Measurements from ENCODE around the gene SH2D6.
A peak's percentile ranks its signal among the peaks of the same experiment; 100 is the strongest.
"Not testable (repeated sequence)": the region's sequence is repeated elsewhere in the genome, so short reads cannot be mapped to it uniquely, and the experiment has no call there.

SH2D6 gene

GRCh38 chr2:85418132-85419008 lies at the start of gene SH2D6:
Gene SH2D6 (plus strand): TSS chr2:85418714. CDS start chr2:85429466, 10,752 bp downstream.
- DNase-seq, result peak; percentile 73

- no peak for DNase-seq
Measured at GRCh38 chr2:85368921-85369320, 49.6 kb upstream of the SH2D6 start.

- DNase-seq, result no peak
Measured at GRCh38 chr2:85369500-85369899, 49.0 kb upstream of the SH2D6 start.

GRCh38 chr2:85371045-85371444 lies 47.5 kb upstream of the SH2D6 start:
- no peak for DNase-seq

DNA sequence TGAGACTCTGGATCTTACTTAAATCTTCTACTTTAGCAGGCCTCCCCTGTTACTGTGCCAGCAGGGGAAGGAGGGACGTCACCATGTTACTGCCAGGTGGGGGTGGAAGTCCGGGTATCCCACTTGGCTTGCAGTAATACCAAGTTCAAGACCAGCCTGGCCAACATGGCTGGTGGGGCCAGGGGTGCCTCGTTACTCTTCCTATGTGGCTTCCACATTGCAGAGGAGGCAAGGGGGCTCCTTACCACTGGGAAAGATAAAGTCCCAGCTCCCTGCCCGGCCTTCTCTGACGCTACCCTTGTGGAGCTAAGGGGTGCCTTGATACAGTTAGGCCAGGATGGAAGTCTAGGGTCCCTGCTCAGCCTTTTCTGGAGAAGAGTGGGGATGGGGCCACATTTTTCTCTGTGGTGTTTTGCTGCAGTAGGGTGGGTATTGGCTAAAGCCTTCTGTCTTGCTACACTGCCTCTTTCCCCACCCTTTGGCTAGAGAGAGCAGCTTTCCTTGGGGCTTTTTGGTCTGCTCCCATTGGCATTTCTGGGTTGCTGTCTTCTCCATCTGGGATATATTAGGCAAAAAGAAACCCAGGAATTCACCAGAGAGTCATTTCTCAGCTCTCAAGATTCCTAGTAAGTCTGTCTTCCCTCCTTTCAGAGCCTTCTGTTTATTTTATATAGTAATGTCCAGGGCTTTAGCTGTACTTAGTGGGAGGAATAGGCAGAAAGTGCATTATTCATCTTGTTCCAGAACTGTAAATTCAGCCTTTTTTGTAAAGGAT lies 42.0 kb upstream of the SH2D6 start:
- no peak for DNase-seq

DNA sequence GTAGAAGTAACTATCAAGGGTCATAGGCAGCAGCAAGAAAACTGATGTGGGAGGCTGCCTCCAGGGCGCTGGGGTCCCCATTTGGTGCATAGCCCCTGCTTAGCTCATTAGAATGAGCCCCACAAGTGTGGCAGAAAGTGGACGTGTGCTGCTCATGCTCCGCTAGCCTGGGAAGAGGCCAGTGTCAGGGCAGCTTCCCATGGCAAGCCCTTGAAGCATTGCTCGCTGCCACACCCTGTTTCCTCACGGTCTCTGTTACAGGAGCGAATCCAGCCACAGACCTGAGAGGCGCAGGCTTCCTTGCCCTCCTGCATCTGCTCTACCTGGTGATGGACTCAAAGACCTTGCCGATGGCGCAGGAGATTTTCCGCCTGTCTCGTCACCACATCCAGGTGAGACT lies 41.4 kb upstream of the SH2D6 start:
- no peak for DNase-seq

GRCh38 chr2:85378257-85378656 lies 40.3 kb upstream of the SH2D6 start:
- DNase-seq, result no peak

GRCh38 chr2:85380048-85380447 lies 38.5 kb upstream of the SH2D6 start:
- no peak for DNase-seq

DNA sequence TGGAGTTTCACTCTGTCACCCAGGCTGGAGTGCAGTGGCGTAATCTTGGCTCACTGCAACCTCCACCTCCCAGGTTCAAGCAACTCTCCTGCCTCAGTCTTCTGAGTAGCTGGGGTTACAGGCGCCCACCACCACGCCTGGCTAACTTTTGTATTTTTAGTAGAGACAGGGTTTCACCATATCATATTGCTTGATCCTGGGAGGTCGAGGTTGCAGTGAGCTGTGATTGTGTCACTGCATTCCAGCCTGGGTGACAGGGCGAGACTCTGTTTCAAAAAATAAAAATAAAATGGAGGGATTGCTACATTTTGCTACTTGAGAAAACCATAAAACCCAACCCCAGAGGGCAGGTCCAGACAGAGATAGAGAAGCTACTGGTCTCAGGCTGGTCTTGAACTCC lies 35.4 kb upstream of the SH2D6 start:
- DNase-seq, result not testable (repeated sequence)

DNA sequence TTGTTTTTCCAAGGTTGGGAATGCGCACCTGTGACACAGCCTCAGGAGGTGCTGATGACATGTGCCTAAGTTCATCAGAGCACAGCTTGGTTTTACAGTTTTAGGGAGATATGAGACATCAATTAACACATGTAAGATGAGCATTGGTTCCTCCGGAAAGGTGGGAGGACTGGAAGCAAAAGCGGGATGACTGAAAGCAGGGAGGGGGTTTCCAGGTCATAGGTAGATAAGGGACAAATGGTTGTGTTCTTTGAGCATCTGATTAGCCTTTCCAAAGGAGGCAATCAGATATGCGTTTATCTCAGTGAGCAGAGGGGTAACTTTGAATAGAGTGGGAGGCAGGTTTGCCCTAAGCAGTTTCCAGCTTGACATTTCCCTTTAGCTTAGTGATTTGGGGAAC lies 34.7 kb upstream of the SH2D6 start:
- no peak for DNase-seq

DNA sequence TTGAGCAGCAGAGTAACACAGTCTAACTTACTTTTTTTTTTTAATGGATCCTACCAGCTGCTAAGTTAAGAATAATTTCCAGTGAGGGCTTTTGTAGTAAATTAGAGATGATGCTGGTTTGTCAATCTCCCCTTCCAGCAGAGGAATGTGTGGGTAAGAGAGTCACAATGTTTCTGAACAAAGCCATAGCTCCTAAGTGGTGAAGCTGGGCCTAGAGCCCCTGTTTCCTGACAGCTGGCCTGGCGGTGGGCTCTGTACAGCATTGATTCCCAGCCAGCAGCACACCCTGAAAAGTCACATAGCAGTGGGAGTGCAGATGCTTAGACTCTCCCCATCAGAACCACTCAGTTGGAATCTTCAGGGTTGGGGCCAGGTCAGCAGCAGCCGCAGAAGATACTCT lies 32.8 kb upstream of the SH2D6 start:
- DNase-seq, result no peak

- no peak for DNase-seq
Measured at GRCh38 chr2:85387754-85388153, 30.8 kb upstream of the SH2D6 start.

GRCh38 chr2:85388878-85389538 lies 29.5 kb upstream of the SH2D6 start:
- DNase-seq, result no peak

DNA sequence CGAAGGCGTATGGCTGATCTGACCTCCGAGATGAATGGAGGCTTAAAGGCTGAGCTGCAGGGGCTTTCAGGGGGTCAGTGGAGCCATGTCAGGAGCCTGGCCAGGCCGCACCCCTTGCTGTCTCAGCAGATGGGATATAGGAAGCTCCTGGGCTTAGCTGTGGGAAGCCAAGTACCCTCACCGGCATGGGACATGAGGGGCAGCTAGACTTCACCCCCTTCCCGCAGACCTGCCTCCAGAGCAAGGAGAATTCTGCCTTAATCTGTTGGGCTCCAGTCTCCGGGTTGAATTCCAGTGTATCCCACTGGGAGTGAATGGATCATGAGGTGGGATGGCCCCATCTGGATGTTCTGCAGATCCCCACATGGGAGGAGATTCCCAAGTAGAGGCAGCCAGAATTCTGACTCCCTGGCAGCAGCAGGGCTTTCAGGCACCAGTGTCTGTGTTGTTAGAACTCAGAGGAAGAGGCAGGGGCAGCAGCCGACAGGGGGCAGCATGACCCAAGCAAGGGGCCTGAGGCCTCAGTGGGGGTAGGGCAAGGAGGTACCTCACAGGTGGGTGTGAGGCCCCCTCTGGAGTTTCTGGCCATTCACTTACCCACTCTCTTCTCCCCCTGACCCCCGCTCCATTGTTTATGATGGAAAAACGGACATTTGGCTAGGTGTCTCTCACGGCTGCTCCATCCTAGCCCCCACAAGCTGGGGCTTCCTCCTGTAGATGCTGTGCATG lies 27.4 kb upstream of the SH2D6 start:
- peak; percentile 57 for DNase-seq

- DNase-seq, result no peak
Measured at GRCh38 chr2:85393836-85394235, 24.7 kb upstream of the SH2D6 start.

GRCh38 chr2:85394261-85394681 lies 24.2 kb upstream of the SH2D6 start:
- no peak for DNase-seq

- no peak for DNase-seq
Measured at GRCh38 chr2:85394976-85395375, 23.5 kb upstream of the SH2D6 start.

- DNase-seq, result no peak
Measured at GRCh38 chr2:85395912-85396475, 22.5 kb upstream of the SH2D6 start.

- DNase-seq, result no peak
Measured at GRCh38 chr2:85396531-85397470, 21.7 kb upstream of the SH2D6 start.

DNA sequence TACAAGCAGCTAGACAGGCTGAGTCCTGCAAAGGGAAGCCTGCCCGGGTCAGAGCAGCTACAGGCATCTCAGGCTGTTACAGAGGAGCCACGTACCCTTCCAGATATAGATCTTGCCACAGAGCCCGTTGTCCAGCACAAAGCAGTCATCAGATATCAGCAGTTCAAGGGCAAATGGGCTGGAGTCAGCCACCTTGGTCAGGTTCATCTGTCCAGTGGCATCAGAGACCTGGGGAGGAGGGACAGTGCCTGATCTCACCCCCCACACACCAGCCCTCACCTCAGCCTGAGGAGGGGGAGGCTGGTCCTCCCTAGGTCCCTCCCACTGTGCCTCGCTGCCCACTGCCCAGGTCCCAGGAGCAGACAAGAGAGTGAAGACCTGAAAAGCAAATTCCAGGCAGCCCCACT lies 20.6 kb upstream of the SH2D6 start:
- DNase-seq, result no peak
